ENCODE measurements around the gene TAF15.

GRCh38 chr17:35790841-35791240 is 18.4 kb upstream of the TAF15 start:
- no peak for TF ChIP-seq CTCF (conservative IDR thresholded peaks at IDR 0.05; ENCODE audit: low read length)
- no peak for TF ChIP-seq EZH2phosphoT487 (IDR thresholded peaks at IDR 0.05; ENCODE audit: borderline replicate concordance, low read depth, low read length)
